GM18858 (cell line): ENCODE data around the gene ENAH.

Experiments used
- ATAC-seq: cut with Tn5 transposase; IDR thresholded peaks from one replicate; pipeline ENCODE4 v1.9.1; 2021; ENCODE audit not compliant: unreplicated experiment

ENAH gene

DNA sequence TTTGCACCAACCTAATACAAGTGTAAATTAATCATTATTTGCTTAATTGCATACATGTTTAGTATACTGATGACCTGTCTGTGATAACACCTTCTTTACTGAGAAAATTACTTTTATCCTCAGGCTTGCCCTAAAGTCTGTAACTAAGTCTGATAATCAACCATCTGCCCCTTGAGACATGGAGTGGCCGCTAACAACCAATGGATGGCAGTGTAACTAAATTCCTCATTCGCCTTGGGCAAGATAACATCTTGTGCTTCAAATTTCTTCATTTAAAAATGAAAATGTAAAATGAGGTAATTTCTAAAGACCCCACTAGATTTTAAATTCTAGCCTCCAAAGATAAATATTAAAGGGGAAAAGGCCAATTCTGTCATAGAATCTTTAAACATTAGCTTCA lies 85.1 kb downstream of the ENAH start:
- no peak for ATAC-seq

DNA sequence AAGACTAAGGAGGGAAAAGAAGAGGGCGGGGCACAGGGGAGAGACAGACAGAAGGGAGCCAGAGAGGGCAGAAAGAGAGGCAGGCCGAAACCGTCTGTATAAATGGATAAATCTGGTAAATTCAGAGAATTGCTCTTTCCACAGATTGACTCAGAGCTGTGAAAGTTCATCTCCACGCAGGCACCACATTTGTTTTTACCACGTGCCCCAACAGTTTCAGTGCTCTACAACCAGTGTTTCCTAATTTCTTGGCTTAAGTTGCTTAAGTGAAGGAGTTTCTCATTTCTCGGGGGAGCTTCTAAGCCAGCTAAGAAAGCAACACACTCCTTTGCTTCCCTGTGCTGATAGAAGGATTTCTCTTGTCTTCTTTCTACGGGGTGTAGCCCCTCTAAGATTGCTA lies 87.1 kb downstream of the ENAH start:
- ATAC-seq: no peak

DNA sequence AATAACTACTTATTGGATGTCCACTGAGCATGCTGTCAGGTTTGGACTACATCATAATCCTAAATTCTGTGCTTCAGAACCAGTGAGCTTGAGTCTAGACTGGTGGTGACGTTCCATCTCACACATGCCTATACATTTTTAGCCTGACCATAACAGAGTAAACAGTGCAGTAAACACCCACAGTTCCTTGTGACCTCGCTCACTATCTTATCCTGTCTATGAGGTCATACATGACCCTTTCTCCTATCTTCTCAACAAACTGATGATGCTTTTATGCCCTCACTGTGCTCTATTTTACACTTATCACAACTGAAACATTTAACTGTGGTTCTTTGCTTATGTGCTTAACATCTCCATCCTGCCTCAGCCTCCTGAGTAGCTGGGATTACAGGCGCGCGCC lies 91.2 kb downstream of the ENAH start:
- no peak for ATAC-seq

DNA sequence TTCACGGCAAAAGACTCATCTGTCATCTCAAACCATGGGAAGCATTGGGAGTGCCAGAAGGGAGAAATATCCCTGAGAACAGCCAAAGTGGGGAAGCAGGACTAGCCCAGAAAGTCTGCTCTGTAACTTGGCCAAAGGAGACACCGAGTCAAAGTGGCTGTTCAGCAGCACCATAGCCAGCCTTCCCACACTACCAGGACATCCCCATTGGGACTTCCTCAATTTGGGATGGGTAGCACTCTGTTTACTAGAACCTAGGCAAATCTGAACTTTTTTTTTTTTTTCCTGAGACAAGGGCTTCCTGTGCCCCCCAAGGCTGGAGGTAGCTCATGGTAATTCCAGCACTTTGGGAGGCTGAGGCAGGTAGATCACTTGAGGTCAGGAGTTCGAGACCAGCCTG lies 93.0 kb downstream of the ENAH start:
- ATAC-seq: no peak

DNA sequence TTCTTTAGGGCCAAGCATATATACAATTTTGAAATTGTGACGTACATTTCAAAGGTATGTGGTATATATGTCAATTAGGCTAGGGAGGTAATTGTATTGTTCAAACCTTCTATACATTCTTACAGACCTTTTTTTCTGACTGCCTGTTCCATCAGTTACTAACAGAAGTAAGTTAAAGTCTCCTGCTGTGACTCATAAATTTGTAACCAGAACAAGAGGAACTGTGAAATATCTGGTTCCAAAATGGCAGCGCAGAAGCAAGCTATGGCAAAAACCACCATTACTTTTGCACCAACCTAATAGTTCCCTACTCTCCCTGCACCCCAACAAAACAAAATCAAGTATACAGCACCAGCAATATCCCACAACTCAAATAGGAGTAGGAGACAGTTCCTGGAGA lies 93.6 kb downstream of the ENAH start:
- ATAC-seq: no peak

DNA sequence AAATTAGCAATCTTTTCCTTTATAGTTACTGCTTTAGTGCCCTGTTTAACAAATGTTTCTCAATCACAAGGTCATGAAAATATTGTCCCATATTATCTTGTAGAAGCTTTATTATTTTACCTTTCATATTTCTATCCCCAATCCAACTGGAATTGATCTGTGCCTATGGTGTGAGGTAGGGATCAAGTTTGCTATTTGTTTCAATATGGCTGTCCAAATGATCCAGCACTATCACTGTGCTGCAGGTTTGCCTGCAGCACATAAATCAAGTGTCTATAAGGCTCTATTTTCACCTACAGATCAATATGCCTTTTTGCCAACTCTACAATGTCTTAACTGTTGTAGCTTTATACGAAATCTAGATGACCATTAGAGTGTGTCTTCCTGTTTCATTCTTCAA lies 96.2 kb downstream of the ENAH start:
- ATAC-seq: no peak

DNA sequence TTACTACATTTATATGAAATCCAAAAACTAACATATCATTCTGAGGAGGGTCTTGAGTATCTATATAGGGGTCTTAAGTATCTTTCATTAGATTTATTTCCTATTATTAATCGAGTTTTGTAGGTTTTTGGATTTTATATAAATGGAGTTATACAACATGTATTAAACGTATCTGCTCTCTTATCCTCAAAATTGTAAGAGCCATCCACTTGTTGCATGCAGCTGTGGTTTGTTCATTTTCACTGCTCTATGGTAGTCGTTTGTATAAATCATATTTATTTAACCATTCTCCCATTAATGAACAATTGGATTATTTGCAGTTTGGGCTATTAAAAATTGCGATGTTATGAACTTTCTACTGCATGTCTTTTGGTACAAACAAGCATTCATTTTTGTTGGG lies 97.1 kb downstream of the ENAH start:
- ATAC-seq: no peak

DNA sequence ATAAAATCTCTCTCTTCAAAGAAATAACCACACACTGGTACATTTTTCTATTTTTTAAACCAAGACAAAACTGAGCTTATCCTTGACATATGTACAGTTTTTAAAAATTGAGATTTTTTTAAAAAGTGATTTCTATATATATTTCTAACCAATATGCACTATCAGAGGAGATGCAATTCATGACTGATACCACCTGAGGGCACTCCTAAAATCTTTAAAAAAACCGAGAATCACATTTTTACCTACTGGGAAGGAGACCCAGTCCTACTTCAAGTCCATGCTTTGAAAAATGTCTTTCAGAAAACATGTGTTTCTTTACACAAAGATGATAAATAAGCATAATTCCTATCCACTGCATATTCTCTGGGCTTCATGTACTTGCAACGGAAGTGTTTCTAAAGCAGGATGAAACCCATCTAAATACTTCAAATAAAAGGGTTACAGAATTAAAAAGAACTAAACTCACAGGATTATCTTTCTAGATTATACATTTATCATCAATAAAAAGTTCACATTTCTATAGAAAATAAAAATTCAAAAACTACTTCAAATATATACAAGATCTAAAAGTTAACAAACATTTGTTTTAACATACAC lies 98.6 kb downstream of the ENAH start:
- ATAC-seq: no peak

DNA sequence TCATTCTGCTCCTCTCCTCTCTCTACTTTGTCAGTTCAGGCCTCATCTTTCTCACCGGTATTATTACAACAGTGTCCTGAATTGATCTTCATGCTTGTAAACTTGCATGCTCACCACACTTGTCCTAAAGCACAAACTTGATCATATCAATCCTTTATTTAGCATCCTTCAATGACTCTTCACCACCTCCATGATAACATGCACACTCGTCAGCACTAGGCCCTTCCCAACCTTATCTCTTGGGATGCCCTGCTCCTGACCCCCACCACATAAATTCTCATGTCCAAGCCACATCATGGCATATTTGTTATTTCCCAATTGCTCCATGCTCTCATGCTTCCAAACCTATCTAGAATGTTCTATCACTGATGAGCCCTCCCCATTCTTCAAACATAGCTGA lies 103.1 kb downstream of the ENAH start:
- no peak for ATAC-seq

DNA sequence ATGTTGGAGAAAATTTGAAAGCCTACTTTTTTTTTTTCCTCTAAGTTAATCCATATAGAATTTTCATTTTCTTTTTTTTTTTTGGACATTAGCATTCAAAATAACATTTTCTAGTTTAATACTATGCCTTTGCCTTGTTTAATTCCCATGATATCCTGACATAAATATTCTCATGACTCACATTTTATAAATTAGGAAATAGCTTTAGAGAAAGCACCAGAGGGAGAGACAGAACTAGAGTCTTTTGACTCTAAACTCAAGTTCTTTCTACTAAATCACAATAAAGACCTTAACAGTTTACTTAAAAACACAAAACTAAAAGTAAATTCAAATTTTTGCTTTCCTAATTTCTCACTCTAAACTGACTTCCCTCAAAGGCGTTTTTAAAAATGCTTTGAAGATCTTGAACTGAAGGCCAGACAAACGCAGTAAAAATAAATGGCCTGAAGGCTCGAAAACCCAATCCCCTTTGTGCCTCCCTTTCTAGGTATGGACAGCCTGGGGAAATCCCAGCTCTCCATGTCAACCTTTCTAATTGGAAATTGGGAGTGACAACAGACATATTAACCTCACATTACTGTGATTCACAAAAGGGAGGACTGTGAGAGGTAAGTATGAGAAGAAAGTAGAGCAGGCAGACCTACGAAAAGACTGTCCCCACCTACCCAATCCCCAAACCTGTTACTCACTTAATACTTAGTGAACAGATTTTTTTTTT lies 104.6 kb downstream of the ENAH start:
- ATAC-seq: no peak

DNA sequence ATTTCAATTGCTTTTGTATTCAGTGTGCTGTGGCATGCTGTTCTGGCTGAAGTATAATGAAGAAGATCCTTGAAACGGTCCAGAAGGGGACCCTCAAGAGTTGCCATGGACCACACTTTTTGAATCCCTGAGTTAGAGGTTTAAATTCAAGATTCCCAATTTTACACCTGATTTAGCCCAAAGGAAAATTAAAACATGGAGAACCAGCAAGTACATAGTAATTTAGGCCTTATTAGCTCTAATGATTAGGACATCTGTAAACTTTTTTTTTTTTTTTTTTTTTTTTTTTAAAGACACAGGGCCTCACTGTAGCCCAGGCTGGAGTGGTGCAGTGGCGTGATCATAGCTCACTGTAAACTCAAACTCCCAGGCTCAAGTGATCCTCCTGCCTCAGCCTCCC lies 107.3 kb downstream of the ENAH start:
- ATAC-seq: no peak

DNA sequence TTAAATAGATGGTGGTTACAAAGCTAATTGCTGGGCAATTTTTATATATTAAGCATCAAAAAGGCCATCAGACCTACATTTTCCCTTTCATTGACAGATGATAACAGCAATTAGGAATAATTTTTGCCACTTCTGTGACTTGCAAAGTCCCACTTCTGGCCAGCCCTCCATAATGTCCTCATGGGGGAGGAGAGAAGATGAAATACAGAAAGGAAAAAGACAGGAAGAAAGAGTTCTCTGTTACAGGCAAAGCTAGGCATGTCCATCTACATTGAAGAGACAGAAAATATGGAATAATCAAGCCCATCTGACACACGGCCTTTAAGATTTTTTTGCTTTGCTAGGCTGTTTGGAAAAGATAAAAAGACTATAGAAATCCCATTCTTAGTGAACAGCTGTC lies 108.0 kb downstream of the ENAH start:
- ATAC-seq: no peak

DNA sequence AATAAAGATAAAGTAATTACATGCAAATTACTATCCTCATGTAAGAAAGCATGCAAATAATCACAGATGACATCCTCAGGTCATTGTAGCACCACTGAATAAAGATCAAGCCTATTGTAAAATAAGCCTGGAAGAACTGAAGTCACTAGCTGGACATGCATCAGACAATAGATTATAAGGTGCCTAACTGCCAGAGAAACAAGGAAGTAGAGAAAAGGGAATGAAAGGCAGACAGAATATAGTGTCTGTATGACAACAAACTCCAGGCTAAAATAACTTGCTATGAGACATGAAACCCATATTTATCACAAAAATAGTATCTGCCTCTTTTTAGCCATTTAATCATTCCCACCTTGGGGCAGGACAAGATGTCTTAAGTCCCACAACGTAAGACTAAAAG lies 108.7 kb downstream of the ENAH start:
- no peak for ATAC-seq

DNA sequence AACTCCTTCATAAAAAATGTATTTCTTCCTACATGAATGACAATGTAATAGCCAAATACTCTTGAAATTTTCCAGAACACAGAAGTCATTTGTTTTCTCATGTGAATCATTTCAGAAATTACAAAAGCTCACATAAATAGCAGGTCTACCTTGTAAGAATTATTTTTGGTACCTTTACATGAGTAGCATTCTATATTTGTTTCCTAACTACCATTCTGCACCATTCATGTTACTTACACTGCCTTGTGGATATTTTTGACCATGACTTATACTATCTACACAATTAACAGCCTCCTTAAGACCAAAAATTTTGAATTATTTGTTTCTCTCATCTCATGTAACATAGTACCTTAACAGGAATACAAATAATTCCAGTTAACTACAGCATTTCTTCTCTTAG lies 109.6 kb downstream of the ENAH start:
- ATAC-seq: no peak

DNA sequence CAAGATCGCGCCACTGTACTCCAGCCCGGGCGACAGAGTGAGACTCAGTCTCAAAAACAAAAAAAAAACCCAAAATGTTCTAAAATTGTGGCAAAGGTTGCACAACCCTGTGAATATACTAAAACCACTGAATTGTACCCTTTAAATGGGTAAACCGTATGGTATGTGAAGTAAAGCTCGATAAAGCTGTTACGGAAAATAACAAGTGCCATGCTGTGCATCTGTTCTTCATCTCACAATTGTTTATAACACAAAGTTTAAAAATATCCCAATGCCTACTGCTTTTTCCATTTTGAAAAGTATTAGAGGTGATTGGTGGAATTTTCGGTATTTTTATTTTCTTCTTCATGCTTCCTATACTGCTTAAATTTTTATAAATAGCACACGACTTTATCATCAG lies 111.5 kb downstream of the ENAH start:
- no peak for ATAC-seq

DNA sequence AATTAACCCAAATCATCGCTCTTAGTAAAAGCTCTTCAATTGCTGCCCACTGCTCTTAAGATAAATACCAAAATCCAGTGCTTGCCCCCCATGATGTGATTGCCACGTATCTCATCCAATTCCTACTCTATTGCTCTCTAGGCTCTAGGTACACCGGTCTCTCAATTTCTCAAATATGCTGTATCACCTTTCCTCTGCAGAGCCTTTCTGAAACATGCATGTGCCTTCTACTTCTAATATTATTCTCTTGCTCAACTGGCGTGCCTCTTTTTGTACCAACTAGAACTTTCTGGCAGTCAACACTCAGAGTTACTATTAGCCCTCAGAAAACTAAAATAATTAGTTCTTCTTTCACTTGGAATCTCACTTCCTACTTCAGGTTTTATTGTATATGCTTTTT lies 113.3 kb downstream of the ENAH start:
- no peak for ATAC-seq

DNA sequence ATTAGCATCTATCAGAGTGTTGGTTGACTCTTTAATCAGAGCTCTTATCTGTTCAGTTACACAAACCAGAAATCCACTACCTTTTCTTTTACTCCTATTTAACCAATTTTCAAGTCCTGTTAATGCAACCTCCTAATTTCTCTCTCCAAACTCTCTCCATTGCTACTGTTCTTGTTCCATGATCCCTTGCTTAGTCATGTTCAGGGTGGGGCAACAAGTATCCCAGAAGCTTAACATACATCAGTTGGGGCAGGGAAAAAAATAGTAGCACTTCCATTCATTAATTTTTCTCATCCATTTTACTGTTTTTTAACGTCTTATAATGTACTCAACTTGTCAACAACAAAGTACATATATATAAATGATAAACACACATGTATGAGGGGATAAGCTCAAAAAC lies 113.9 kb downstream of the ENAH start:
- ATAC-seq: no peak

DNA sequence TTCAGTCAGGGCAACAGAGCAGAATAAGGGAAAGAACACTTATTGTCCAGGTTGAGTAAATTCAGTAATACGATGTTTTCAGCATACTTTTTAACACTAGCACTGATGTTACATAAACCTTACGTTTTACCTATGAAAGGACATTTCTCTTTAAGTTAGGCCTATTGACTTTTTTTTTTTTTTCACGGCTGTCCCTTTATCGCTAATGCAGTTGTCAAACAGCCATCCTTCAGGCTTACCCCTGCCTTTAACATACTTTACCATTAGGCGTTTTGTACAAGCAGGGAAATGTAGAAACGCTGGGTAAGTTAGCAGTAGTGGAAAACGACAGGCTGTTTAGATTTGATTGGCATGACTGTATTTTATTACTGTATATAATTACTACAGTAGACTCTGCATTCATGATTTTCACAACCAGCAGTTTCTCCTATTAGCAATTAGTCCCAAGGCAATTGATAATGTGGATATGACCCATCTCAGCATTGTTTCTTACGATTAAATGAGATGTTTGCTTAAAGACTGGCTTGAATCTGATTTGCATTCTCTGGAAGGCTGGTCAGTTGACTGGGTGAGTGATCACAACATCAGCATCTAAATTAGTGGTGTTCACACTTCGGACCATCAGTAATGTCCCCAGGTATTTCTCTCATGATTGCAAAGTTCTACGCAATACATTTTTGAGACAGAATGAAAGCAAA lies 115.2 kb downstream of the ENAH start:
- no peak for ATAC-seq

DNA sequence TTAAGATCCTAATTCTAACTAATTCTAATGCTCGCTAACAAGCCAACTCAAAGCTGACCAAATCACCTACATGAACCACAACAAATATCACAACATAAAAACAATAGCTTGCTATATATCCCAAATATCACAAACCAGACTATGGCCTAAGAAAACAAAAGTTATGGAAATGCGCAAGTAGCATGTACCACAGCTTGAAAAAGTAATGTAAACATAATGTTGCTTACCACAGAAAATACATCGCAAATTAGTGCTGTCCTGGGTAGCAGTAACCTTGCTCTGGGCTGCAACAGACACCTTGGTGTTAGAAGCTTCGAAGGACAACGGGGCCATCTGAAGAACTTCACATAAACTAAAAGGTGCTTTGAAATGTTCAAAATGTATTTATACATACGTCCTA lies 117.6 kb downstream of the ENAH start:
- ATAC-seq: no peak

DNA sequence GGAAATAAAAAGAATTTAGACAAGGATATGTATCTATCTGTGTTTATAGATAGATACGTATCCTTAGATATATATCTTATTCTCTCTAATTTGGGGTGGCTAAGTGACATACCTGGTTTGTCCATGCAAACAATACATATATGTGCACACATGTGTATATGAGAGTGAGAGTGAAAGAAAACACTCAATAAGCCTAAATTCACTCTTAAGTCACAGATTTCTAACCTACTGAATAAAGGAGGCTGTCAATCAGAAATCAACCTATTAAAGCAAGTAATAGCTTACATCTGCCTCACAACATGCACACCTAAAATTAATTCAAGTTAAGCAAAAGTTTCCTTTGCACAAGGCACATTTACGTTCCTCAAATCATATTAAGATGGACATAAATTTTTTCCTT lies 118.2 kb downstream of the ENAH start:
- no peak for ATAC-seq

DNA sequence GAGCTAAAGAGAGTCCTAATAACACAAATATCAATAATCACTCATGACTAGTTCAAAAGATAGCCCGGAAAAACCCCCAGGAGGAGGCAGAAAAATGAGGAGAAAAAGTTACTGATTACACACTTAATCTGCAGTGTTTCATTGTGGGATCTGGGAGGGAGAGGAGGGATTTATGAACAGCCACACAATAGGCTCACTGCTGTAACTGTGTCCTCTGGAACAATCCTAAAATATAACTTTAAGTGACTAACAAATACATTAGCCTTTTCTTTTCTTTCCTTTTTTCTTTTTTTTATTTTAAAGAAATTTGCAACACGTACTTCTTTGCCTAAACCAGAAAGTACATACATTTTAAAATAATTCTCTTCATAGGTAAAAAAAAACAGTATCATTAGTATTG lies 118.8 kb downstream of the ENAH start:
- ATAC-seq: no peak

DNA sequence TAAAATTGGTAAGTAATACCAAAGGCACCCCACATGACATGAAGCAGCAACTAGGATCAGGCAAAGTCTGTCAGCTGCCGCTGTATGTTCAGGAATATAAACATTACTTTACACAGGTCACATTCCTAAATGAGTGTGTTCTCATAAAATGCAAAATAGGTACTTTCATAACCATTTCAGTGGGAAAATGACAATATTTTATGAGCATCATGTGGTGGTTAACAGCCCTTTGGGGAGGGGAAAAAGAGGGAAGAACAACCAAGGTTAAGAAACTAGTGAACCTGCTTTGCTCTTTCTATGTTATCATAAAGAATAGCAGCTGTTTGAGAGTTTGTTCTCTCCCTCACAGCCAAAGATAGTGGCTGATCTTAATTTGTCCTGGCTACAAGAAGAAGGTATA lies 119.7 kb downstream of the ENAH start:
- no peak for ATAC-seq
